Panc1 (cell line): ENCODE measurements around the gene CNTNAP1. TPM values are rescaled to one million over a fixed set of nuclear protein-coding genes. Genes with fewer than 3 reads are reported as not detected.

Source experiments
- ATAC-seq: fragments of 200-7000 bp; cut with Tn5 transposase; 2 replicates; pipeline ENCODE4 v1.9.1; 2020; ENCODE audit warnings: mild to moderate bottlenecking, moderate library complexity
- BruUV-seq: library from RNA; stranded (reverse); fragments of 400-500 nt; replicated peaks from 2 replicates; lab custom pipeline; 2021; lab: Mats Ljungman, UMichigan
- CTCF ChIA-PET: fragments of 300-600 bp; sonication (Branson Sonifier 250); formaldehyde crosslinking; loops from one replicate; lab custom pipeline; 2022; ENCODE audit warnings: antibody characterized with exemption; lab: Charles Lee
- POLR2A ChIA-PET: fragments of 300-600 bp; sonication (Branson Sonifier 250); formaldehyde crosslinking; loops from one replicate; lab custom pipeline; 2022; ENCODE audit warnings: antibody characterized with exemption; lab: Charles Lee
- DNase-seq: peaks from one replicate; pipeline ENCODE4 v3.0.0-alpha.2; 2010; ENCODE audit warnings: low read depth, low spot score
- H3K27ac ChIP-seq: 2 replicates; pipeline ENCODE4 v1.5.1; 2011; ENCODE audit warnings: mild to moderate bottlenecking, low read length, inconsistent platforms
- H3K27me3 ChIP-seq: fragments of 200-500 bp; sonication (Bioruptor generic); 2 replicates; pipeline ENCODE4 v1.6.0; 2014; ENCODE audit warnings: low read length, inconsistent platforms; ENCODE audit not compliant: control insufficient read depth, insufficient read depth
- H3K36me3 ChIP-seq: fragments of 200-500 bp; sonication (Bioruptor generic); 2 replicates; pipeline ENCODE4 v1.5.1; 2014; ENCODE audit warnings: inconsistent platforms, mild to moderate bottlenecking, low read length, moderate library complexity; ENCODE audit not compliant: control insufficient read depth, insufficient read depth
- H3K4me1 ChIP-seq: 2 replicates; pipeline ENCODE4 v1.5.1; 2011; ENCODE audit warnings: inconsistent platforms, mild to moderate bottlenecking, low read length, moderate library complexity; ENCODE audit not compliant: control insufficient read depth, insufficient read depth
- H3K4me3 ChIP-seq, 2 experiments: 2 replicates each; pipeline ENCODE4 v1.5.1; 2011 to 2012; ENCODE audit warnings: low read depth in 2 of 2, low read length in 2 of 2, mild to moderate bottlenecking in 2 of 2, inconsistent platforms in 1 of 2, moderate library complexity in 1 of 2
- H3K9me3 ChIP-seq: fragments of 200-500 bp; sonication (Bioruptor generic); 2 replicates; pipeline ENCODE4 v1.5.1; 2014; ENCODE audit warnings: low read depth, mild to moderate bottlenecking, inconsistent platforms, low read length, moderate library complexity; ENCODE audit not compliant: control insufficient read depth, insufficient read depth
- CTCF ChIP-seq: fragments of 450-650 bp; IDR thresholded peaks from 2 replicates; pipeline ENCODE4 v1.5.1; 2017; ENCODE audit warnings: mild to moderate bottlenecking
- POLR2AphosphoS5 ChIP-seq: IDR thresholded peaks from 2 replicates; pipeline ENCODE4 v1.6.1; 2012; ENCODE audit warnings: mild to moderate bottlenecking, low read depth, low read length, moderate library complexity
- SIN3A ChIP-seq: IDR thresholded peaks from 2 replicates; pipeline ENCODE4 v1.6.1; 2012; ENCODE audit warnings: low read depth, mild to moderate bottlenecking, low read length, moderate library complexity, borderline replicate concordance; ENCODE audit not compliant: insufficient read depth
- TCF7L2 ChIP-seq: IDR thresholded peaks from 2 replicates; pipeline ENCODE4 v1.6.1; 2011; ENCODE audit warnings: mild to moderate bottlenecking, low read depth, low read length, inconsistent platforms
- in situ Hi-C: cut with HindIII; loops from 2 replicates; pipeline ENCODE4 v1.10.0; 2016; ENCODE audit warnings: low sequenced_read_pairs, low pct_unique_long_range_greater_than_20kb
- intact Hi-C: fragments of 100-400 bp; cut with micrococcal nuclease; formaldehyde crosslinking; loops from one replicate; pipeline ENCODE4 v1.10.0; 2022; ENCODE audit not compliant: unreplicated experiment
- total RNA-seq: library from RNA; stranded (reverse); gene quantifications from one replicate; pipeline ENCODE4 v1.2.1, GENCODE V29; 2021; ENCODE audit not compliant: unreplicated experiment
- TF ChIP-seq, protein P1 (sequence below), 2 experiments: IDR thresholded peaks; 2 replicates each; pipeline ENCODE4 v1.6.1; 2011 to 2012; ENCODE audit warnings: low read depth in 2 of 2, control low read depth in 1 of 2, low read length in 1 of 2, mild to moderate bottlenecking in 1 of 2, moderate library complexity in 1 of 2; ENCODE audit not compliant: insufficient read depth in 1 of 2

The CNTNAP1 gene
- total RNA-seq, 1 experiment from 2014 or later: 20.4 TPM

GRCh38 chr17:42744806-42745617, 62.7 kb downstream of the CNTNAP1 start, which contains the start of gene EZH1:
Gene EZH1 (minus strand): TSS chr17:42745040. CDS start chr17:42728941, 16,099 bp downstream.
- Histone ChIP-seq H3K27me3 (no peaks in the 10 kb centered on the region), H3K9me3 (no peaks in the 10 kb centered on the region), H3K36me3 (no peaks in the 10 kb centered on the region), H3K4me3 (peak within 1 kb of the TSS; percentile 58 to 70), H3K27ac (peak within 1 kb of the TSS; percentile 79), H3K4me1 (no peaks in the 10 kb centered on the region)
- ChIA-PET POLR2A (no interaction called here), CTCF (no interaction called here)
- ATAC-seq (peak; percentile 96), DNase-seq (no peak)
- TF ChIP-seq POLR2AphosphoS5 (peak; percentile 63), CTCF (no peak)
- in situ Hi-C loops: no loop called here
- no TSS peak for BruUV-seq
- intact Hi-C loops: no loop called here

DNA sequence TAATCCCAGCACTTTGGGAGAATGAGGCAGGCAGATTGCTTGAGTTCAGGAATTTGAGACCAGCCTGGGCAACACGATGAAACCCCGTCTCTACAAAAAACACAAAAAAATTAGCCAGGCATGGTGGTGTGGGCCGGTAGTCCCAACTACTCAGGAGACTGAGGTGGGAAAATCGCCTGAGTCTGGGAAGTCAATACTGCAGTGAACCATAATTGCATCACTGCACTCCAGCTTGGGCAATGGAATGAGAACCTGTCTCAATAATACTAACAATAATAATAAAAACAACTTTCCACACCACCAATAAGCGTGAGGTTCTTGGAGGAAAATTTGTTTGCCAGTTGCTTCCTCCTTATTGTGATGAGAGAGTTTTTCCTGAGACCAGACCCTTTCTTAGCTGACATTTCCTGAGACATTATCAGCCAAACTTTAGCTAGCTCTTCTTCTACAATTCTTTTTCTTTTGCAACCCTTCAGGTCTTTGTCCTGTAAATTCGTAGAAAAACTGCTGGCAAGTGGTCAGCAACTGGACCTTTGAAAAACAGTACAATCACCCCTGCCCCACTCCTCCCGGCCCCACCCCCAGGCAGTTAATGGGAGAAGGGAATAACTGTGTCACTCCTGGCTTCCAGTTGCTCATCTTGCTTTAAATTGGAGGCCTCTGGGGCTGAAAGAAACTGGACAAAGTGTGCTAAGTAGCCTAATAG, 66.0 kb downstream of the CNTNAP1 start:
- H3K9me3 ChIP-seq: no peaks in the 10 kb centered on the region
- no peak for TF ChIP-seq CTCF
- no peak for TF ChIP-seq SIN3A
- no peak for TF ChIP-seq TCF7L2
- TF ChIP-seq POLR2AphosphoS5: no peak
- TF ChIP-seq, protein P1, sequence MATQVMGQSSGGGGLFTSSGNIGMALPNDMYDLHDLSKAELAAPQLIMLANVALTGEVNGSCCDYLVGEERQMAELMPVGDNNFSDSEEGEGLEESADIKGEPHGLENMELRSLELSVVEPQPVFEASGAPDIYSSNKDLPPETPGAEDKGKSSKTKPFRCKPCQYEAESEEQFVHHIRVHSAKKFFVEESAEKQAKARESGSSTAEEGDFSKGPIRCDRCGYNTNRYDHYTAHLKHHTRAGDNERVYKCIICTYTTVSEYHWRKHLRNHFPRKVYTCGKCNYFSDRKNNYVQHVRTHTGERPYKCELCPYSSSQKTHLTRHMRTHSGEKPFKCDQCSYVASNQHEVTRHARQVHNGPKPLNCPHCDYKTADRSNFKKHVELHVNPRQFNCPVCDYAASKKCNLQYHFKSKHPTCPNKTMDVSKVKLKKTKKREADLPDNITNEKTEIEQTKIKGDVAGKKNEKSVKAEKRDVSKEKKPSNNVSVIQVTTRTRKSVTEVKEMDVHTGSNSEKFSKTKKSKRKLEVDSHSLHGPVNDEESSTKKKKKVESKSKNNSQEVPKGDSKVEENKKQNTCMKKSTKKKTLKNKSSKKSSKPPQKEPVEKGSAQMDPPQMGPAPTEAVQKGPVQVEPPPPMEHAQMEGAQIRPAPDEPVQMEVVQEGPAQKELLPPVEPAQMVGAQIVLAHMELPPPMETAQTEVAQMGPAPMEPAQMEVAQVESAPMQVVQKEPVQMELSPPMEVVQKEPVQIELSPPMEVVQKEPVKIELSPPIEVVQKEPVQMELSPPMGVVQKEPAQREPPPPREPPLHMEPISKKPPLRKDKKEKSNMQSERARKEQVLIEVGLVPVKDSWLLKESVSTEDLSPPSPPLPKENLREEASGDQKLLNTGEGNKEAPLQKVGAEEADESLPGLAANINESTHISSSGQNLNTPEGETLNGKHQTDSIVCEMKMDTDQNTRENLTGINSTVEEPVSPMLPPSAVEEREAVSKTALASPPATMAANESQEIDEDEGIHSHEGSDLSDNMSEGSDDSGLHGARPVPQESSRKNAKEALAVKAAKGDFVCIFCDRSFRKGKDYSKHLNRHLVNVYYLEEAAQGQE (IDR thresholded peaks at IDR 0.05; ENCODE audit: insufficient read depth in 1 of 2, low read depth in 2 of 2, low read length in 1 of 2): no peak
- ATAC-seq (no peak), DNase-seq (no peak)
- H3K36me3 ChIP-seq: no peaks in the 10 kb centered on the region
- H3K4me1 ChIP-seq: no peaks in the 10 kb centered on the region
- H3K27me3 ChIP-seq: no peaks in the 10 kb centered on the region
- H3K4me3 ChIP-seq: no peak overlapping the region
- ChIA-PET POLR2A (no interaction called here), CTCF (no interaction called here)
- H3K27ac ChIP-seq: no peak overlapping the region
- intact Hi-C loops: no loop called here
- in situ Hi-C loops: no loop called here
- no TSS peak for BruUV-seq
